ENCODE results near the gene SFXN3. TPM values are rescaled to one million over a fixed set of nuclear protein-coding genes. Genes with fewer than 3 reads are reported as not detected.

Gene SFXN3
- total RNA-seq, 1 donor from 2014 or later = 0.09 TPM

GRCh38 chr10:100999742-101000126, 31.3 kb upstream of the SFXN3 start, which contains the start of gene LZTS2:
Gene LZTS2, plus strand, starts transcription at chr10:100999808. Its CDS starts 2,731 bp downstream, at chr10:101002539.
- no peaks in the 10 kb centered on the region for H3K27me3 ChIP-seq
- H2AFZ ChIP-seq (replicated peaks) = peak within 1 kb of the TSS; percentile 64
- Mint-ChIP-seq H3K4me3 (peak within 1 kb of the TSS; percentile 90), H3K36me3 (peaks cover 7% of the 10 kb centered on the region), H3K27ac (peak within 1 kb of the TSS; percentile 98), H3K4me1 (peaks cover 16% of the 10 kb centered on the region), H3K27me3 (ENCODE audit: insufficient read depth, low read depth) (peaks cover 10% of the 10 kb centered on the region), H3K9me3 (no peaks in the 10 kb centered on the region)
- H3K9ac ChIP-seq = peak within 1 kb of the TSS; percentile 79
- peaks cover 43% of the 10 kb centered on the region for H3K79me2 ChIP-seq (ENCODE audit: low read depth)
- peaks cover 42% of the 10 kb centered on the region for H3F3A ChIP-seq (ENCODE audit: low read depth)
- peaks cover 23% of the 10 kb centered on the region for H4K20me1 ChIP-seq (ENCODE audit: low read depth)
- TF ChIP-seq EZH2phosphoT487 (IDR thresholded peaks at IDR 0.05) (no peak), EZH2 (IDR thresholded peaks at IDR 0.05) (no peak)
- peak within 1 kb of the TSS; percentile 85 for H3K4me2 ChIP-seq
- DNase-seq (ENCODE audit: low spot score) = no peak
- no peaks in the 10 kb centered on the region for H3K36me3 ChIP-seq
- peak within 1 kb of the TSS; percentile 96 for H3K4me3 ChIP-seq
- peaks cover 13% of the 10 kb centered on the region for H3K4me1 ChIP-seq
- H3K27ac ChIP-seq = peak within 1 kb of the TSS; percentile 67
- H3K9me3 ChIP-seq (ENCODE audit: low read depth) = no peaks in the 10 kb centered on the region

- DNase-seq (ENCODE audit: low spot score) = peak; percentile 58
- no peak overlapping the region for H3K27ac ChIP-seq
- no peaks in the 10 kb centered on the region for H3K9me3 ChIP-seq (ENCODE audit: low read depth)
- H3K79me2 ChIP-seq (ENCODE audit: low read depth) = peaks cover 43% of the 10 kb centered on the region
- peaks cover 7% of the 10 kb centered on the region for H3K36me3 Mint-ChIP-seq
- no peak overlapping the region for H2AFZ ChIP-seq (replicated peaks)
- H3K36me3 ChIP-seq = no peaks in the 10 kb centered on the region
- peaks cover 29% of the 10 kb centered on the region for H4K20me1 ChIP-seq (ENCODE audit: low read depth)
- H3K4me2 ChIP-seq = peak overlapping the region; percentile 85
- TF ChIP-seq EZH2phosphoT487 (IDR thresholded peaks at IDR 0.05) = no peak
- TF ChIP-seq EZH2 (IDR thresholded peaks at IDR 0.05) = no peak
- no peak for TF ChIP-seq CTCF (IDR thresholded peaks at IDR 0.05)
- H3K27me3 Mint-ChIP-seq (ENCODE audit: insufficient read depth, low read depth) = peaks cover 10% of the 10 kb centered on the region
- H3K4me3 Mint-ChIP-seq = peak overlapping the region; percentile 87
- H3K9me3 Mint-ChIP-seq = no peaks in the 10 kb centered on the region
- peaks cover 16% of the 10 kb centered on the region for H3K4me1 Mint-ChIP-seq
- no peaks in the 10 kb centered on the region for H3K27me3 ChIP-seq
- H3K4me1 ChIP-seq = peaks cover 13% of the 10 kb centered on the region
- H3F3A ChIP-seq (ENCODE audit: low read depth) = peaks cover 36% of the 10 kb centered on the region
- H3K27ac Mint-ChIP-seq = peak overlapping the region; percentile 98
- peak overlapping the region; percentile 79 for H3K9ac ChIP-seq
- peak overlapping the region; percentile 96 for H3K4me3 ChIP-seq
These were observed 30.7 kb upstream of the SFXN3 start for GRCh38 chr10:101000127-101000914.

DNA sequence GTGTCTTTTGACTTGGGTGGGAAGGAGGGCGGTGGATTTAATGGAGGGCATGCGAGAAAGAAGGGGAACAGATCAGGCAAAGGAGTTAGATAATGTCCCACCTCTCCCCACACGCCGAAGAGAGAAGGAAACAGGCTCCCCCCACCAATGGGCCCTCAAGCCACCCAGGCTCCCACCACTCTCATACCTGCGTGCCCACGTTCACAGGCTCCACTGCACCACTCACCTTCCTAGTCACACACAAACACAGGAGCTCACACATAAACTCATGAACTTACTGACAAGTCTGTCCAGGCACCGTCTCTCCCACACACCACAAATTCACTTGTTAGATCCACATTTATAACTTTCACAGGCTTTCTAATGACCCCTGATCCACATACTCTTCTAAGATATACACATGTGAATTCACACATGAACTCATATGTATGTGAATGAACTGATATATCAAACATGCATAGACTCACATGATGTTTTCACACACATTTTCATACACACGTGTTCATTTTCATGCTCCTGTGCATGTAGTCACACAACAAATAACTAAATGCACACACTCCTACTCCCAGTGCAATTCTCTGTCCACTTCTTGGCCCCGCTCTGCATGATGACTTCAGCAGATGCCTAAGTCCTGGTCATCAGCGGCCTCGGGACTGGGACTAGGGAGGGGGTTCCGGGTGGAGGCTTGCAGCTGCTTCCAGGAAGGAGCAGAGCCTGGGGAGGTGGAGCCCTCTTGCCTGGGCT, 29.9 kb upstream of the SFXN3 start:
- Histone ChIP-seq H3K4me2 (peak overlapping the region; percentile 85), H3K9me3 (ENCODE audit: low read depth) (no peaks in the 10 kb centered on the region), H3K4me1 (peaks cover 13% of the 10 kb centered on the region), H3K79me2 (ENCODE audit: low read depth) (peaks cover 43% of the 10 kb centered on the region), H3K4me3 (peak overlapping the region; percentile 96), H3K27ac (no peak overlapping the region), H4K20me1 (ENCODE audit: low read depth) (peaks cover 29% of the 10 kb centered on the region), H2AFZ (replicated peaks) (no peak overlapping the region), H3K9ac (peak overlapping the region; percentile 79), H3F3A (ENCODE audit: low read depth) (peaks cover 33% of the 10 kb centered on the region), H3K27me3 (no peaks in the 10 kb centered on the region), H3K36me3 (no peaks in the 10 kb centered on the region)
- peaks cover 16% of the 10 kb centered on the region for H3K4me1 Mint-ChIP-seq
- H3K36me3 Mint-ChIP-seq = peaks cover 10% of the 10 kb centered on the region
- no peak for TF ChIP-seq EZH2 (IDR thresholded peaks at IDR 0.05)
- no peak for TF ChIP-seq CTCF (IDR thresholded peaks at IDR 0.05)
- no peak for TF ChIP-seq EZH2phosphoT487 (IDR thresholded peaks at IDR 0.05)
- peaks cover 10% of the 10 kb centered on the region for H3K27me3 Mint-ChIP-seq (ENCODE audit: insufficient read depth, low read depth)
- peak overlapping the region; percentile 87 for H3K4me3 Mint-ChIP-seq
- no peaks in the 10 kb centered on the region for H3K9me3 Mint-ChIP-seq
- DNase-seq (ENCODE audit: low spot score) = peak; percentile 39
- peak overlapping the region; percentile 94 for H3K27ac Mint-ChIP-seq
